HG02571 (cell line): ENCODE measurements around the gene LY86.

Source experiments
- ATAC-seq: cut with Tn5 transposase; IDR thresholded peaks from one replicate; pipeline ENCODE4 v1.9.1; 2021; ENCODE audit warnings: mild to moderate bottlenecking, moderate library complexity; ENCODE audit not compliant: unreplicated experiment

Gene LY86

GRCh38 chr6:6569811-6570164, 18.7 kb upstream of the LY86 start:
- no peak for ATAC-seq

GRCh38 chr6:6570929-6571671, 17.4 kb upstream of the LY86 start:
- ATAC-seq: no peak

GRCh38 chr6:6575143-6575542, 13.4 kb upstream of the LY86 start:
- ATAC-seq: no peak

- ATAC-seq: no peak
Measured at GRCh38 chr6:6577735-6578134, 10.8 kb upstream of the LY86 start.

GRCh38 chr6:6579281-6579680, 9.2 kb upstream of the LY86 start:
- no peak for ATAC-seq

GRCh38 chr6:6580225-6580856, 8.2 kb upstream of the LY86 start:
- ATAC-seq: no peak

GRCh38 chr6:6581054-6581453, 7.5 kb upstream of the LY86 start:
- ATAC-seq: no peak

GRCh38 chr6:6582131-6582530, 6.4 kb upstream of the LY86 start:
- ATAC-seq: no peak

GRCh38 chr6:6583836-6584235, 4.7 kb upstream of the LY86 start:
- ATAC-seq: no peak

GRCh38 chr6:6584310-6585002, 4.1 kb upstream of the LY86 start:
- ATAC-seq: no peak

GRCh38 chr6:6585003-6585311, 3.6 kb upstream of the LY86 start:
- no peak for ATAC-seq

- no peak for ATAC-seq
Measured at GRCh38 chr6:6586167-6586566, 2.4 kb upstream of the LY86 start.

- ATAC-seq: peak; percentile 43
Measured at GRCh38 chr6:6586671-6587526, 1.6 kb upstream of the LY86 start.

- no peak for ATAC-seq
Measured at GRCh38 chr6:6587696-6588063, 840 bp upstream of the LY86 start.

- ATAC-seq: no peak
Measured at GRCh38 chr6:6588924-6589709, 597 bp downstream of the LY86 start.

- ATAC-seq: no peak
Measured at GRCh38 chr6:6590530-6590929, 2.0 kb downstream of the LY86 start.

- no peak for ATAC-seq
Measured at GRCh38 chr6:6591778-6592465, 3.4 kb downstream of the LY86 start.

- ATAC-seq: no peak
Measured at GRCh38 chr6:6592826-6593475, 4.4 kb downstream of the LY86 start.

- no peak for ATAC-seq
Measured at GRCh38 chr6:6593867-6594468, 5.4 kb downstream of the LY86 start.
